Activated CD4-positive, alpha-beta T cell treated with anti-CD3 and anti-CD28 coated beads, Interleukin-10, Interleukin-2, amounts not matched to agents 100 ng/mL and 50 ng/mL, durations not matched to agents 16 hours and 8 hours (primary cell): ENCODE data around the gene RUNX1.

Experiments
- DNase-seq: peaks from one replicate; pipeline ENCODE4 v3.0.0-alpha.2; 2020

The RUNX1 gene

DNA sequence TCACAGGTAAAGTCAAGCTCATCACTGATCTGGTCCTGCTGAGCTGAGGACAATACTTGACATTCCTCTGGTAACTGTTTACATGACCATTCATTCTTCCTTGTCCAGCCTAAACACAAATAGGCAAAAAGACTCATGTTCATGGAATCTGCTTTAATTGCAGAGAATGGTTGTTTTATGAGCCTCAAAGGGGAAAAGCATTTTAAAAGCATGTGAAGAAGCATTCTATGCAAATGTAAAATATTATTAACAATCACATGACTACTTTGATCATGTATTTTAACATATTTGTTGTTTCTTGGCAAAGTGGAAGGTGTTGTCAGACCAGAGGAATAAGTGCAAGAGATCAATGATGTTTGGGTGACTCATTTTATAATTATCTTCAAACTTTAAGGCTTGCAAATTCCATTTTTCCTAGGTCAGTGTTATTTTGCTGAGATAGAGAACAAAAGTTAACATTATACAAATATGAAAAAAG, 133.7 kb downstream of the RUNX1 start:
- DNase-seq = no peak

- no peak for DNase-seq
Measured at GRCh38 chr21:34914239-34914638, 134.9 kb downstream of the RUNX1 start.

- no peak for DNase-seq
Measured at GRCh38 chr21:34913811-34914210, 135.3 kb downstream of the RUNX1 start.

GRCh38 chr21:34912022-34912945, 136.8 kb downstream of the RUNX1 start:
- no peak for DNase-seq

- no peak for DNase-seq
Measured at GRCh38 chr21:34911360-34911759, 137.7 kb downstream of the RUNX1 start.

DNA sequence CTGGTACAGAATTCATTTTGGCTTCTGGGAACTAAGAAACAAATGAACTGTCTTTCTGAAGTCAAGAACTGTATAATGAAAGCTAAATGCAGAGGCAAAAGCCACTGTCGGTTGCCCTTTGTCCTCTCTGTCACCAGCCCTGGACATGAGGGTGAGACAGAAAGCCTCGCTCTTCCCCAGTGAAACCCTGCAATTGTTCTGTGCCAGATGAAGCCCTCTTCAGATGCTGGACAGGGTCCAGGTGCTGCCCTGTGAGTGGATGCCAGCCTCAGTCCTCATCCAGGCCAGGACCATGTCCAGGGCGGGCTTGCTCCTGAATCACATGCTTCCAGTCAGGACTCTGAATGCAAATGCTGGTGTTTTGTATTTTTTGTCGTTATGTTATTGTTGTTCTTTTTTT, 138.7 kb downstream of the RUNX1 start:
- DNase-seq = no peak

DNA sequence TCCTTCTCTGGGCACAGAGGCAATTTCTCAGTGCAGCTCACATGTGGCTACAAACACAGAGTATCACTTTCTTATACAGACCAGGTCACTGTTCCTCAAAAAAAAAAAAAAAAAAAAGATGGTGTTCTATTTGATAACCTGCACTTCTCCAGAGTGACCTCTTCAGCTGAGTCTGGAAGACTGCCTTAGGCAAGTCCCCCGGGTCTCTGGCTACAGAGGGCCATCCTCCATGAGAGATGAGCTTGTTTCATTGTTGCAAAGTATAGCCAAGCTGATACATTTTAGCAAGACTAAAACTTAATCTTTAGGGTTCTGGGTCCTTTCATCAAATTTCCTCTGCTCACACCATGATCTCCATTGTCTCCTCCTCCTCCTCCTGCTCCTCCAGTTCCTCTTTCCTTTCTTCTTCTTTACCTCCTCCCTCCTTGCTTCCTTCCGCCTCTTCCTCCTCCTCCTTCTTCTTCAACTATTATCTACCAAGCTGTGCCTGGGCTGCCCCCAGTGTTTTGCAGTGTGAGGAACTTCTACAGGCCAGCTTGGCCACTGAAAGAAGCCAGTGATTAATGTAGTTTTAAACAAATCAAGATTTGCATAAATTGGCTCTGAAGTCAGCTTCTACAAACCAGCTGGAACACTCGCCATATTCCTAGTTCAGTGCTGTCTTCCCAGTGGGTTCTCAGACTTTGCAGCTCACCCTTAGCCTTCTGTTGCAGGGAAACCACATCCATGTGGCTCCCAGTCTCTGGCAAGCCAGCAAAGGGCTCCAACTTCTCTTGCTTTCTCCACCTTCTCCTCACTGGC, 139.4 kb downstream of the RUNX1 start:
- DNase-seq = no peak

DNA sequence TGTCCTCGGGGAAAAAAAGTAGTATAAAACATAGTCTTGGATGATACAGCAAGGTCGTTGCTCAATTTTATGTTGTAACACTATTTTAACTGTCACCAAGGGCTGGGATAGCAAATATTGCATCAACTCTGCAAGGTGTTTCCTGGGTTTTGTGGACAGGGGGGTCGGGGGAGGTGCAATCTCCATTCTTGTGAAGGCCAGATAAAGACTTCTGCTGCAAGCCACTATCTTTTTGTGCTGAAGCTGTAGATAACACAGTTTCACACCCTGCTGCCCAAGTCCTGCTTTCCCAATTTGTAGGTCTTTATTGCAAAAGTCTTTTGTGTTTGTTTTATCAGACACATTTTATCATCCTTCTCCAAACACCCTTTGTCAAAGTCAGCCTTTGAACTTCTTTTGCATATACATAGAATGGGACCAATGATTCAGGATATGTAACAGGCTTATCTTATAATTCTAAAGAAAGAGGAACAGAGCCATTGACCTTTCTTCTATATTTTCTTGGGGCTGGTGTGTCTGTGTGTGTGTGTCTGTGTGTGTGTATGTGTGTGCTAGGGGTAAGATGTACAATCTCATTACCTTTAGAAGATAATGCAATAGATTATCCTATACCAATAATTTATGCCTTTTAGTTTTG, 140.6 kb downstream of the RUNX1 start:
- DNase-seq = no peak

DNA sequence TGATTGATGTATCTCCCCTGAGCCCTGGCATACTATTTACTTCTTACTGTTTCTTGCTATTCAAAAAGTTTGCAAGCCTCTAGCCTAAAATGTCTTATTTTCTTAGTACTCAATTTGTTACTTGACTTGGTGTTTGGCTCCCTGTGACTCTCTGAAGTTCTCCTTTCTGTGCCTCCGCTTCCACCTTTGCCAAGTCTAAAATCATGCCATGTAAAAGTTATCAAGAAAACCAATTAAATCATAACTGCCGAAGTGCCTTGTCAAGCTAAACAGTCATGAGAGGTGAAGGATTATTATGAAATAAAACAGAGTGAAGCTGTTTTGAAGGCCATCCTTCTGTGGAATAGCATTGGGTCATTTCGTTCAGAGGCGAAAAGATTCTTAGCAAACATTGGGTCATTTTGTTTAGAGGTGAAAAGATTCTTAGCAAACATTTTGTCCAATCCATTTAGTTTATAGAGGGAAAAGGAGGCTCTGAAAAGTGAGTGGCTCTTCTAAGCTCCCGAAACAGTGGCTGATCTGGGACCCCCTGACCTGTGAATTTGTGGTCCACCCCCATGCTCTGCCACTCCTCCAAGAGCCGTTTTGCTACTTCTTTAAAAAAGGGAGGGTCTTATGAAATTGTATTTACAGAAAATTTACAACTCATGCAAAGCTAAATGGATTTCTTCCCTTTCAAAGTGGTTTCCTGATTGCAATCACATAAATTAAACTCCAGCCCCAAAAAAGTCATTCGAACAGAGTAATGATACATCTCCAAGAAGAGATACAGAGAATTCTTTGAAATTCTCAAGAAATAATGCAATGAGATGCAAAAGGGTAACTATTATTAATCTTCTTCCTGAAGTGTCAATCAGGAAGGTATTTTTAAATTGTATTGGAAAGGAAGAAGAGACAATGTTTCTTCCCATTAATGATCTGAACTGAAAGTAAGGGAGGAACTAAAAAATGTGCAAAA, 141.4 kb downstream of the RUNX1 start:
- DNase-seq = no peak

DNA sequence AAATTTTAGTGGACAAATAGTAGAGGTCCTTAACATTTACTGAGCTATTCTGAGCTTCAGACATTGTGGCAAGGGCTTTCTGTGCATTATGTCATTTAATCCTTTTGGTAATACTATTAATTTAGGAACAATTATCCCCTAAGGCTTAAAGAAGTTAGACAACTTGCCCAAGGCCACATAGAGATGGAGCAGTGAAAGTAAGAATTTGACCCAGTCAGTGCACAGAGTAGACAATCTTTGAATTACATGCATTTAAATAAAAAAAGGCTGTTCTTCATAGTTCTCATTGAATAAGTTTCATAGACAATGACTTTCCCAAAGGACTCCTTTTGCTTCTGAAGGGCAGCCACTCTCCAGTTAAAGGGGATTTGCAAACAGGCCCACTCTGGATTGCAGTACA, 142.7 kb downstream of the RUNX1 start:
- no peak for DNase-seq

- DNase-seq = no peak
Measured at GRCh38 chr21:34905218-34905537, 143.9 kb downstream of the RUNX1 start.

DNA sequence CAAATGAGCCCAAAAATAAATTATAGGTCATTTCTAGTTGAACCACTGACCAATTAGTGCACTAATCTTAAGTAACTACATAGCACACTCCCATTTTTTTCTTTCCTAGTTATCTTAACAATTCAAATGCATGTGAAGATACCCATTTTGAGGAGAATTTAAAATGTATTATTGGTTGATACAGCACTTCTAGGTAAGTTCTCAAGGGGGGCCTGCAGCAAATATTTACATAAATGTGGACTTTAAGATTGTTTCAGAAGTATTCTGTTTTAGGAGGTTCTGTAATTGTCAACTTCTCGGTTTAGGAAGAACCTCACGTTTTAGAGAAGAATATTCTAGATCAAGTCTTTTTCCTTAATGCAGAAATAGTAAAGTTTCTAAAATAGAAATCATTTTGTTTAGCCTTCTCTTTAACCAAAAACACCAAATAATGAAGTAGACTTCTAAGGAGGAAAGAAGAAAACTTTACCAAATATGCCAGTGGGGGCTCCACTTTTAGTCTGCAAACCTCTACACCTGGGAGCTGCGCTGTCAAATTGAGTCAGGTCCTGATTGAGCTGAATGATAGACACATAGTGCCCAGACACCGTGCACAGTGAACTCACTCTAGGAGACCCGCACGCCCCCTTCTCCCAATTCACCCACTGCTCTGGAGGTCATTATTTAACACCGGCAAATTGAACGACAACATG, 144.4 kb downstream of the RUNX1 start:
- DNase-seq = no peak

GRCh38 chr21:34900376-34900775, 148.7 kb downstream of the RUNX1 start:
- no peak for DNase-seq

- DNase-seq = no peak
Measured at GRCh38 chr21:34899760-34900159, 149.3 kb downstream of the RUNX1 start.

DNA sequence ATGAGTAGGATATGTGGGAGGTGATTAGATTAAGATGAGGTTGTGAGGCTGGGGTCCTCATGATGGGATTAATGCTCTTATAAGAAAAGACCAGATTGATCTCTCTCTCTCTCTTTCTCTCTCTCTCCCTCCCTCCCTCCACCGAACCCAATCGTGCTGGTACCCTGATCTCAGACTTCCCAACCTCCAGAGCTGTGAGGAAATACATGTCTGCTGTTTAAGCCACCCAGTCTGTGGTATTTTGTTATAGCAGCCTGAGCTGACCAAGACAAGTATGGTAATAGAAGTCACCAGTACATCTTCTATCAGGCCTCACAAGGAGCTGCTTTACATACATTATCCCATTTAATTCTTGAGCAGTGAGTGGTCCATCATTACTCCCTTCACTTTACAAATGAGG, 149.8 kb downstream of the RUNX1 start:
- no peak for DNase-seq

DNA sequence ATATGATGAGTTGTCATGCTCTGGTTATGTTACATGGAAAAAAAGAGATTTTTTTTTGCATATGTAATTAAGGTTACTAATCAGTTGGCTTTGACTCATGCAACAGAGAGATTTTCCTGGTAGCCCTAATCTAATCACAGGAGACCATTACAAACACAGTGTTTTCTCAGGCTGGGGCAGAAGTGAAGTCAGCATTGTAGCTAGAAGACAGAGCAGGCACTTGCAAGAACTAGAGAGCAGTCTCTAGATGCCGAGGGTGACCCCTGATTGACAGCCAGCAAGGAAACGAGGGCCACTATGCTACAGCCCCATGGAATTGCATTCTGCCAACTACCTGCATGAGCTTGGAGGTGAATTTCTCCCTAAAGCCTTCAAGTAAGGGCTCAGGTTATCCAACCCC, 151.3 kb downstream of the RUNX1 start:
- no peak for DNase-seq

- no peak for DNase-seq
Measured at GRCh38 chr21:34894401-34894800, 154.7 kb downstream of the RUNX1 start.

- DNase-seq = no peak
Measured at GRCh38 chr21:34892209-34892608, 156.9 kb downstream of the RUNX1 start.

- no peak for DNase-seq
Measured at GRCh38 chr21:34891613-34891943, 157.5 kb downstream of the RUNX1 start.

DNA sequence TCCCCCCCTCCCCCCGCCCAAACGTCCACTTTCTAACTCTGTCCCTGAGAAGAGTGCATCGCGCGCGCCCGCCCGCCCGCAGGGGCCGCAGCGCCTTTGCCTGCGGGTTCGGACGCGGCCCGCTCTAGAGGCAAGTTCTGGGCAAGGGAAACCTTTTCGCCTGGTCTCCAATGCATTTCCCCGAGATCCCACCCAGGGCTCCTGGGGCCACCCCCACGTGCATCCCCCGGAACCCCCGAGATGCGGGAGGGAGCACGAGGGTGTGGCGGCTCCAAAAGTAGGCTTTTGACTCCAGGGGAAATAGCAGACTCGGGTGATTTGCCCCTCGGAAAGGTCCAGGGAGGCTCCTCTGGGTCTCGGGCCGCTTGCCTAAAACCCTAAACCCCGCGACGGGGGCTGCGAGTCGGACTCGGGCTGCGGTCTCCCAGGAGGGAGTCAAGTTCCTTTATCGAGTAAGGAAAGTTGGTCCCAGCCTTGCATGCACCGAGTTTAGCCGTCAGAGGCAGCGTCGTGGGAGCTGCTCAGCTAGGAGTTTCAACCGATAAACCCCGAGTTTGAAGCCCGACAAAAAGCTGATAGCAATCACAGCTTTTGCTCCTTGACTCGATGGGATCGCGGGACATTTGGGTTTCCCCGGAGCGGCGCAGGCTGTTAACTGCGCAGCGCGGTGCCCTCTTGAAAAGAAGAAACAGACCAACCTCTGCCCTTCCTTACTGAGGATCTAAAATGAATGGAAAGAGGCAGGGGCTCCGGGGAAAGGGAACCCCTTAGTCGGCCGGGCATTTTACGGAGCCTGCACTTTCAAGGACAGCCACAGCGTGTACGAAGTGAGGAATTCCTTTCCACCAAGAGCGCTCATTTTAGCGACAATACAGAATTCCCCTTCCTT, 158.1 kb downstream of the RUNX1 start:
- no peak for DNase-seq

- no peak for DNase-seq
Measured at GRCh38 chr21:34890470-34890723, 158.7 kb downstream of the RUNX1 start.
